HFFc6 (cell line): ENCODE results near the gene BOD1. TPM values are rescaled to one million over a fixed set of nuclear protein-coding genes. Genes with fewer than 3 reads are reported as not detected.

Experiments used
- DNase-seq: peaks from one replicate; pipeline ENCODE4 v3.0.0-alpha.2; 2018
- H3K27ac Mint-ChIP-seq: 2 replicates; pipeline ENCODE4 v1.8.0; 2020; ENCODE audit warnings: mild to moderate bottlenecking, mixed read lengths
- H3K27me3 Mint-ChIP-seq: 2 replicates; pipeline ENCODE4 v1.8.0; 2021; ENCODE audit warnings: mild to moderate bottlenecking, moderate library complexity, mixed read lengths; ENCODE audit not compliant: insufficient read depth
- H3K36me3 Mint-ChIP-seq: 2 replicates; pipeline ENCODE4 v1.8.0; 2021; ENCODE audit warnings: low read depth, mixed read lengths
- H3K4me1 Mint-ChIP-seq: 2 replicates; pipeline ENCODE4 v1.8.0; 2020; ENCODE audit warnings: low read depth, mixed read lengths
- H3K4me3 Mint-ChIP-seq: 2 replicates; pipeline ENCODE4 v1.8.0; 2020; ENCODE audit warnings: mild to moderate bottlenecking, moderate library complexity, mixed read lengths
- H3K9me3 Mint-ChIP-seq: 2 replicates; pipeline ENCODE4 v1.8.0; 2020; ENCODE audit warnings: mild to moderate bottlenecking, mixed read lengths
- total RNA-seq, 6 experiments: library from RNA; stranded (reverse); fragmentation: NEBNext Ultra II Directional; extraction: Animal tissue kit (Norgen Biotek cat#: 25700); gene quantifications; 2 replicates in 1 of 6; 3 replicates in 5 of 6; pipeline ENCODE4 v1.2.3, GENCODE V29; 2021
- TF ChIP-seq, protein P1 (sequence below): fragments of 200-600 bp; sonication (generic); IDR thresholded peaks from 2 replicates; pipeline ENCODE4 v1.5.0; 2021; ENCODE audit warnings: antibody characterized with exemption, mild to moderate bottlenecking

BOD1 gene
- total RNA-seq, 6 experiments from 2014 or later = 47.5 to 52.4 (median 50.9) TPM

DNA sequence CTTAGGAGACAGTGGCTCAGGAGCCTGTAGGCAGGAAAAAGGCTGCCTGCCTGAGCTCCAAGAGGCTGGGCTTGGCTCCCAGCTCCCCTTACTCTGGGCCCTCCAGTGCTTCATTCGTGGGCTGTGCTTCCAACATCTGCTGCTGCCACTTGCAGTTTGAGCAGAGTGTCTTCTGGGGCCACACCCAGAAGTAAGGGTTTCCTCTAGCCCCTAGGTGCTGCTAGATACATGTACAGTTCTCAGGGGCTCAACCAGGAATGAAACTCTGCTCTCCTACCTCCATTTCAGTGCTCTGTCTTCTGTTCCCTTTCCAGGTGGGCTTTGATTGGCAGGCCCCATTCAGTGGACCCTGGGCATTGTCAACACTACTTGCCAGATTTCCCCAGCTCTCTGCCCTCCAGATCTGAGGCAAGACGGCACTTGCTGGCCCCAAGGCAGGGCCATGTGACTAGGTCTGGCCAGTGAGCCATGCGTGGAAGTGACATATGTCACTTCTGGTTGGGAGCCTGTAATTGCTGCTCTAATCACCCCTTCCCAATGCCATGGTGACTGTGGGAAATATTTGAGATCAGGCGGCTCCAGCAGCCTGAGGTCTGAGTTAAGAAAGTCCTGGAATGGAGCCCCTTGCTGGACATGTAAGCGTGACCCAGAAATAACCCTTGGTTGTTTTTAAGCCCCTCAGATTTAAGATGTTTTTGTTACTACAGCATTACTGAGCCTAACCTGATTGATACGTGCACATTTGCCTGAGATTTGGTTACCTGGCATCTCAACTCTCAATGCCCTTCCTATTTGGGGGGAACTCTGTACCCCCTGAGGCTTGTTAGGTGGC is 9.4 kb upstream of the BOD1 start:
- TF ChIP-seq, protein P1, sequence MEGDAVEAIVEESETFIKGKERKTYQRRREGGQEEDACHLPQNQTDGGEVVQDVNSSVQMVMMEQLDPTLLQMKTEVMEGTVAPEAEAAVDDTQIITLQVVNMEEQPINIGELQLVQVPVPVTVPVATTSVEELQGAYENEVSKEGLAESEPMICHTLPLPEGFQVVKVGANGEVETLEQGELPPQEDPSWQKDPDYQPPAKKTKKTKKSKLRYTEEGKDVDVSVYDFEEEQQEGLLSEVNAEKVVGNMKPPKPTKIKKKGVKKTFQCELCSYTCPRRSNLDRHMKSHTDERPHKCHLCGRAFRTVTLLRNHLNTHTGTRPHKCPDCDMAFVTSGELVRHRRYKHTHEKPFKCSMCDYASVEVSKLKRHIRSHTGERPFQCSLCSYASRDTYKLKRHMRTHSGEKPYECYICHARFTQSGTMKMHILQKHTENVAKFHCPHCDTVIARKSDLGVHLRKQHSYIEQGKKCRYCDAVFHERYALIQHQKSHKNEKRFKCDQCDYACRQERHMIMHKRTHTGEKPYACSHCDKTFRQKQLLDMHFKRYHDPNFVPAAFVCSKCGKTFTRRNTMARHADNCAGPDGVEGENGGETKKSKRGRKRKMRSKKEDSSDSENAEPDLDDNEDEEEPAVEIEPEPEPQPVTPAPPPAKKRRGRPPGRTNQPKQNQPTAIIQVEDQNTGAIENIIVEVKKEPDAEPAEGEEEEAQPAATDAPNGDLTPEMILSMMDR = no peak
- Mint-ChIP-seq H3K4me1 (peaks cover 4% of the 10 kb centered on the region; the same call in 1 of the 2 replicates), H3K27ac (no peak overlapping the region), H3K36me3 (no peaks in the 10 kb centered on the region), H3K9me3 (no peaks in the 10 kb centered on the region), H3K27me3 (peaks cover 17% of the 10 kb centered on the region), H3K4me3 (no peak overlapping the region)
- DNase-seq = no peak

DNA sequence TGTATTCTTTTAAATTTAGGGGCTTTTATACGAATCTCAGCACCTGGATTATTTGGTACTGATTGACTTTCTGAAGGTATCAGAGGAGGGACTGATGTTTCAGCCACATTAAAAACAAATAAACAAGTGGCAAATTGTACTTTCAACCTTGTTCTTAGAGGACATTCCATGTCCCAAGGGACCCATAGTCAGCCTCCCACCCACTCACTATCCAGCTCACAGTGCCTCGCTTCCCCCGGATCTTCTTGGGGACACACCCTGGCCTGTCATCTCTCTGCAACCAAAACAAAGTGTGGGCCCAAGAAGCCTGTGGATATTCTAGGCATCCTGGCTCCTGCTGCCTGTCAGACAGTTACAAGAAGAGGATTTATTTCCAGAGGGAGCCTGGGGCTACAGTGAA is 8.8 kb upstream of the BOD1 start:
- H3K36me3 Mint-ChIP-seq = no peaks in the 10 kb centered on the region
- no peak overlapping the region for H3K27ac Mint-ChIP-seq
- peaks cover 18% of the 10 kb centered on the region for H3K27me3 Mint-ChIP-seq
- H3K4me1 Mint-ChIP-seq = peaks cover 4% of the 10 kb centered on the region; the same call in 1 of the 2 replicates
- TF ChIP-seq, protein P1 = no peak
- H3K9me3 Mint-ChIP-seq = no peaks in the 10 kb centered on the region
- H3K4me3 Mint-ChIP-seq = no peak overlapping the region
- DNase-seq = no peak

DNA sequence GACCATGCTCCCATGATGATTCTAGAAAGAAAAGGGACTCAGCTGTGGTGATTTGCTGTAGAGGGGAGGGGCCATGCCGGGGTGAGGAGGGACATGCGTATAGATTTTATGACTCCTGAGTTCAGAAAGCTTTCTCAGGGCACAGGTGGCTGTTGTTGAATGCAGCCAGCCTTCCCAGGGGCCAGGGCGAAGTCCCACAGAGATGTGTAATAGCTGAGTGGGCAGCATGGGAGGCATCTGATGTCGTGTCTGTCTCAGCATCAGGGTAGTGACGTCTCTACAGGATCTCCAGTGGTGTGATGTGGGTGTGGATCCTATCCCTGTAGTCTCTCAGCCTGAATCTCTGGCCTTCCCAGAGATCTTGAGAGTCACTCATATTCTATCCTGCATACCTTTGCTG is 7.8 kb upstream of the BOD1 start:
- Mint-ChIP-seq H3K9me3 (no peaks in the 10 kb centered on the region), H3K27ac (no peak overlapping the region), H3K36me3 (no peaks in the 10 kb centered on the region), H3K4me3 (no peak overlapping the region), H3K27me3 (peaks cover 18% of the 10 kb centered on the region), H3K4me1 (peaks cover 4% of the 10 kb centered on the region; the same call in 1 of the 2 replicates)
- TF ChIP-seq, protein P1 = no peak
- DNase-seq = no peak

DNA sequence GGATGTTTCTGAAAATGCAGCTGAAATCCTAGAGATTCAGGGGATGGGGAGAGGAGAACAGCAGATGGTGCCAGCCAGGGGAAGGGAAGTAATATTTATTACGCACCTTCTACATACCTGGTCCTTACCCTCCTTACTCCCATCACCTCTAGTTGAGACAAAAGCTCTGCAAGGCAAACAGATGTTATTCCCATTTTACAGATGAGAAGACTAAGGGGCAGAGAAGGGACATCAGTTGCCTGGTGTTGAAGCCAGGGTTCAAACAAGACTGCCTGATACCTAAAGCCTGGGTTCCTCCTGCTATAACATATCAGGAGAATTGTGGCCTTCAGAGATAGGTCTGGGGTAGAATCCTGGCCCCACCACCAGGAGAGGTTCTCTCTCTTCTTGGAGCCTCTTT is 7.3 kb upstream of the BOD1 start:
- no peak overlapping the region for H3K27ac Mint-ChIP-seq
- TF ChIP-seq, protein P1 = no peak
- H3K36me3 Mint-ChIP-seq = no peaks in the 10 kb centered on the region
- H3K27me3 Mint-ChIP-seq = peaks cover 18% of the 10 kb centered on the region
- no peak overlapping the region for H3K4me3 Mint-ChIP-seq
- no peaks in the 10 kb centered on the region for H3K9me3 Mint-ChIP-seq
- H3K4me1 Mint-ChIP-seq = peaks cover 4% of the 10 kb centered on the region; the same call in 1 of the 2 replicates
- no peak for DNase-seq

DNA sequence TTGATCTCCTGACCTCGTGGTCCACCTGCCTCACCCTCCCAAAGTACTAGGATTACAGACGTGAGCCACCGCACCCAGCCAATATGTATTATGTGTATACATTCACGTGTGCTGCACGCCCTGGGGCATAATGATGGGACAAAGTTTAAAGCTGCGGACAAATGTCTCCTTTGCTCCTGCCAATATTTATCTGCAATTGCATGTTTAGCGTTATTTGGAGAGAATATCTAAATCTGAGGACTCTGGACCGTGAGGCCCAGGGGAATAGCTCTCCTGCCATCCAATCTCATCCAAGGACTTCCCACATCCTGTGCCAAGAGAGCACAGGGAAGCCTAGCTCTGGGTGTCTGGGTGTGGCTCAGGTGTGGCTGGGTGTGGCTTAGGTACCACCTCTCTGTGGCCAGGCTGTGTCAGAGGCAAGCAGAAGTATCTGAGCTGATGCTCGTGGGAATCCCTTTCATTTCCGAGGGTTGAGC is 6.9 kb upstream of the BOD1 start:
- Mint-ChIP-seq H3K27ac (no peak overlapping the region), H3K4me1 (peaks cover 4% of the 10 kb centered on the region; the same call in 1 of the 2 replicates), H3K36me3 (no peaks in the 10 kb centered on the region), H3K4me3 (no peak overlapping the region), H3K9me3 (no peaks in the 10 kb centered on the region), H3K27me3 (peaks cover 18% of the 10 kb centered on the region)
- TF ChIP-seq, protein P1 = no peak
- DNase-seq = no peak
